GM19438 (cell line): ENCODE results near the gene LPCAT4.

Experiments
- ATAC-seq: cut with Tn5 transposase; IDR thresholded peaks from one replicate; pipeline ENCODE4 v1.9.1; 2021; ENCODE audit warnings: low read depth; ENCODE audit not compliant: unreplicated experiment

The LPCAT4 gene

GRCh38 chr15:34339946-34340345 lies 27.1 kb downstream of the LPCAT4 start:
- ATAC-seq, result no peak

- ATAC-seq, result no peak
Measured at GRCh38 chr15:34338347-34338746, 28.6 kb downstream of the LPCAT4 start.

DNA sequence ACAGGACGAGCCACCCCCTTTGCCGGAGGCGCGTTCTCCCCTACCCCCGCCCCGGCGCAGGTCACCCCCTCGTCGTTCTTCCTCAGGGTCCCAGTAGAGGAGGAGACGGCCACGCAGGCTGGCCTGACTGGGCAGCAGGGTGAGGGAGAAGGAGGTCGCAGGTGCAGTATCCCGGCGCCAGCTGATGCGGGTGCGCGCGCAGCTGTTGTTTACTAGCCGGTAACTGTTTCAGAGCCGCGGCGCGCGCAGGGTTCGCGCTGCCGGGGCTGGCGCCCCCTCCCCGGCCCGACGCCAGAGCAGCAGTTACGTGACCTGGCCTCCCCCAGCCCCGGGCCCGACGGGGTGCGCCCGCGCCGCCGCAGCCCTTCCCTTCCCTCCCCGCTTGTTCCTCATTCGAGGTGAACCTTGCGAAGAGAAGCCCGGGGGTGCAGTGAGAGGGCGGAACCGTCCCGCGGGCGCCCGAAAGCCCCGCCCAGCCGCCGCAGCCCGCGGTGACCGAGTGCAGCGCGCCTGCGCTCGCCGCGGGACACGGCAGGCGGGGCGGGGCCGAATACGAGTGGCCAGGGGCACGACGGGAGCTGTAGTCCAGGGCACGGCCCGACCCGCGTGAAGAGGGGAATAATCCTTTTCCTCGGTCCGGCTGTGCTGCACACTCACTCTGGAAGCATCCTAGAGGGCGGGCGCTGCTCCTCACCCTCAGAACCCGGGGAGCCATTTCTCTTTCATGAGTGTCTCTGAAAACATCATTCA lies 29.3 kb downstream of the LPCAT4 start, which contains the start of gene SLC12A6:
SLC12A6 (minus strand) TSS at position 225 of the 750 bp plus-strand sequence. CDS start 1,101 bp downstream, outside the sequence.
- peak; percentile 56 for ATAC-seq

- peak; percentile 16 for ATAC-seq
Measured at GRCh38 chr15:34336991-34337556, 29.9 kb downstream of the LPCAT4 start.

DNA sequence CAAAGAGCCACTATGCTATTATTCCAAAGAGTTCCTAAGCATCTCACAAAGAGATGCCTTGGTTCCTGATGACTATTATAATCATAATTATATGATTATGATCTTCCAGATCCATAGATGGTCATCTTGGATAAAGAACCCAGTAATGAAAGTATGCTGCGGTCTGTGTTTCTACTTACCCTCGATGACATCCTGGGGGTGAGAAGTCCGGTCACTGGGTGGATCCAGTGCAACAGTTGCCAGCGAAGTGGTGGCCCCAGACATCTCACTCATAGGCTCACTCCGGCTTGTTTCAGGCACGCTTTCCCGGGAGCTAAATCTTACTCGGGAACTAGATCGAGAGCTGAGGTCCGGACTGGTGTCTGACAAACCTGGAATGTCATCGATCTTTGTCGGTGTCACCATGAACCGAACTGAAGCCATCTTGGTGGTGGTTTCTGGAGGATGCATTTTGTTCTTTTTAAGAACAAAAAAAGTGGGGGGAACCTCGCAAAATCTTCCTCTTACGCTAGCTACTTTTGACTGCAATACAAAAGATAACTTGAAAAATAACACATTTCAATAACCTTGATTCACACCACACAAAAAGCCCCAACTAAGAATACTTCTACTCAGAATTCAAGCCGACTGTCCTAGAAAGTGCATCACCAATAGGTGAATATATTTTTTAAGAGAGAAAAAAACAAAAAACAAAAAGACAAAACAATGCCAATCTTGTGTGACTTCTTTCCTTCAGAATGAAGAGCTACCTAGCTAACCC lies 30.6 kb downstream of the LPCAT4 start:
- no peak for ATAC-seq

DNA sequence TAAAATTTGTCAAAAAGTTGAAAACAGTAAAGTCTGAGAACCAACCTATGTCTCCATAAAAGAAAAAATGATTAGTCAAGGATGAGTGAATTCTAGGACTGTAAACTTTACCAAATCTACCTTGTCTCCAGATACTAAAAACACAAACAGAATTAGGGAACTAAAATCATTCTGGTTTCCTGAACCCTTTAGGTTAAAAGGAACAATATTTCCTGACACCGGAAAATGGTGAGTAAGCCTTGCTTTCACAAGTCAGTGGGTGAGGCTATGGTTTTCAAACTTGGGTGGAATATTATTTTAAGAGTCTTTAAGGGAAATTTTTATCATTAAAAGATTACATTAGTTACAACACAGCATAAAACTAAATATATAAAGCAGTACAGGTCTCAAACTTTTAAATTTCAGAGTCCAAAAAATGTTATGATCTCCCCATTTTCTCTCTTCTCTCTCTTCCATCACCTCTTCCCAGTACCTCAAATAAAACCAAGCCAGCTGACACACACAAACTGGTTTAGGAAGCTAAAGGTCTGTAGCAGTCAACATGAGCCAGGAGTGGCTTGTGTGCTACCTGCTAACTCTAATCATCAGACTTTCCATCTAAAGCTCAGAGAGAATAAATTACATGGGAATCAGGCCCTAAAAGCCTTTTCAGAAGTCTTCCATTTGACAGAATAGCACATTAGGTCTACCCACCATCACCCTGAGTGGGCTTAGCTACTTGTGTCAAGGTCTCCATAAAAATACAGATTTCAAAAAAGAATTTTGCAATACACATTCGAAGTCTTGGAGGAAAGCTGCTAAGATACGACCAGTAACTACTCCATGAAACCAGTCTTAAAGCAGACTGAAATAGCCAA lies 31.6 kb downstream of the LPCAT4 start:
- no peak for ATAC-seq

- ATAC-seq, result no peak
Measured at GRCh38 chr15:34334672-34335071, 32.3 kb downstream of the LPCAT4 start.

DNA sequence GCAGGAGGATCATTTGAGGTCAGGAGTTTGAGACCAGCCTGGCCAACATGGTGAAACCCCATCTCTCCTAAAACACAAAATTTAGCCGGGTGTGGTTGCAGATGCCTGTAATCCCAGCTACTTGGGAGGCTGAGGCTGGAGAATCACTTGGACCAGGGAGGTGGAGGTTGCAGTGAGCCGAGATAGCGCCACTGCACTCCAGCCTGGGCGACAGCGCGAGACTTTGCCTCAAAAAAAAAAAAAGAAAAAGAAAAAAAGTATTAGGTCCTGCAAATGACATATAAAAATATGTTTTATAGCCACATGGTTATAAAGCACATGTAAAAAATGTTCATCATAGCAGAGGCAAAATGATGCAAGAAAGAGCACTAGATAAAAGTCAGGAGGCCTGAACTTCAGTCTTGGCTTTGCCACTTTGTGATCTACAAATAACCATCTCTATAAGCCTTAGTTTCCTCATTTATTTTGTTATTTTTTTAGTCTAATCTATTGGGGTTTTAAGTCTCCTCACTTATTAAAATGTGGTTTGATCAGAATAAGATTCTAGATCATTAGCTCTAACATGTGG lies 34.4 kb downstream of the LPCAT4 start:
- ATAC-seq, result no peak

DNA sequence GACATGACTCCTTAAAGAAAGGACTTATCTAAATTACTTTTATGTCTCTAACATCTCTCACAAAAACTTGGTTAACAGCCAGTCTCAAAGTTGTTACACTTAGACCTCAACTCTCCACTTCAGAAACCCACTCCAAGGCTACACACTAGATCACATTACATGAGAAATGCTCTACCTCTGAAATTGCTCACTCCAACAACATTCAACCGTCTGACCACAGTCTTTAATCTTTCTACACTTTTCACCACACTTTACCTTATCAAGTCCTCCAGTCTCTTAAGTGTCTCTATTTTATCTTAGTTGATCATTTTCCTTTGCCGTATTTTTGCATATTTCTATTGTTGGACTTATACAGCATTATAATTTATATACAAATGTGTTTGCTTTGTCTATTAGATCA lies 35.2 kb downstream of the LPCAT4 start:
- ATAC-seq, result no peak

- ATAC-seq, result no peak
Measured at GRCh38 chr15:34330279-34330678, 36.7 kb downstream of the LPCAT4 start.

- no peak for ATAC-seq
Measured at GRCh38 chr15:34329006-34329405, 38.0 kb downstream of the LPCAT4 start.

DNA sequence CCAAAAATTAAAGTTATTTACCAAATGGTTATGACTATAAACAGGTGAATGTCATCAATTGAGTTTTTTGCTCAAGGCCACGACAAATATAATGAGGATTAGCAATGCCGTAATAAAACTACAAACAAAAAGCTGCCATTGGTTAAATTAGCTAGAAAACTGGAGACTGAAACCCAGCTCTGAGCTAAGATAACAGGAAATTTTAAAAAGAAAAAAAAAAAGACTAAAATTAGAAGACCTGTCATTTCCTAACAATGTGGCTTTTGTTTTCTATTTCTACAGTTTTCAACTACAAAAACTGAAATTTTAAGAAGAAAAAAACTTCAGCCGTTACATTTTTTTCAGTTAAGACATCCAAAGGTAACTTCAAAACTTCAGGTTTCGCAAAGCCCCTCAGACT lies 39.1 kb downstream of the LPCAT4 start:
- ATAC-seq, result no peak

GRCh38 chr15:34325368-34325767 lies 41.6 kb downstream of the LPCAT4 start:
- ATAC-seq, result no peak

GRCh38 chr15:34324933-34325332 lies 42.1 kb downstream of the LPCAT4 start:
- ATAC-seq, result no peak

DNA sequence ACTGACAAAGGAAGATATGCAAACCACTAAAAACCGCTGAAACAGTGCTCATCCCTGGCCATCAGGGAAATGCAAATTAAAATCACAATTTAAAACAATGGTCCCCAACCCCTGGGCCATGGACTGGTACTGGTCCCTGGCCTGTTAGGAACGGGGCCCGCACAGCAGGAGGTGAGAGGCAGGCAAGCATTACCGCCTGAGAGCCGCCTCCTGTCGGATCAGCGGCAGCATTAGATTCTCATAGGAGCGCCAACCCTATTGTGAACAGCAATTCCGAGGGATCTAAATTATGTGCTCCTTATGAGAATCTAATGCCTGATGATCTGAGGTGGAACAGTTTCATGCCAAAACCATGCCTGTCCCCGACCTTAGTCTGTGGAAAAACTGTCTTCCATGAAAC lies 43.8 kb downstream of the LPCAT4 start:
- no peak for ATAC-seq

DNA sequence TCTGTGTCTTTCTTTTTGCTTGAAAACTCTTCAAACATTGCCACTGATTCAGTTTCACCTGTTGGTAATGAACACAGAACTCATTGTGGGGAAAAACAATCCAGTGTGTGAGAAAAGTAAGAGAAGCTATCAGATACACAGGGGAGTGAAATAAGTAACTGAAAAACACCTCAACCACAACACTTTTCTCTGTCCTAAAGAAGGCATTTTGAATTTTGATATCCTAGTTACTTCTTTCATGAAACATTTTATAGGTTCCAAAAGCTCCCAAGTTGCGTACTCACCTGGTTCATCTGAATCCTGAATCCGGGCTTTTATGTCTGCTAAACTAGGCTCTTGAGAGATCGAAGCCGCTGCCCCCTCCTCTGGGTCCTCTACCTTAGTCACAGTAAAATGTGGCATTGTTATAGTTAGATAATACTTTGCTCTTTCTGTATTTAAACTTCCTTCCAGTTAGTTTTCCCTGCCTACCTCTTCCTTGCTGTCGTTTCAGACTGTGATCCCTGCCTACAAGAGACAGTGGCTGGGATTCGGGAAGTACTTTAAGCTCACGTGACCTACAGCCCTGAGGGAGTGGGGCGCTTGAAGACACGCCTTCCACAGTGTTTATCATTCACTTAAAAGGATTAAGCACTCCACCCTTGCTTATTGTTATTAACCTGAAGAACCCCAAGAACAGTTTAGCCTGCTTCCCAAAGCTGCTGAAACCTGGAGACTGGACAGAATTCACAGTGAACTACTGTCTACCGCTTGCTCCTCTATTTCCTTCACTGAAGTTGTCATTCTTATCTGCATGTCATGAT lies 48.5 kb downstream of the LPCAT4 start:
- ATAC-seq, result peak; percentile 84

DNA sequence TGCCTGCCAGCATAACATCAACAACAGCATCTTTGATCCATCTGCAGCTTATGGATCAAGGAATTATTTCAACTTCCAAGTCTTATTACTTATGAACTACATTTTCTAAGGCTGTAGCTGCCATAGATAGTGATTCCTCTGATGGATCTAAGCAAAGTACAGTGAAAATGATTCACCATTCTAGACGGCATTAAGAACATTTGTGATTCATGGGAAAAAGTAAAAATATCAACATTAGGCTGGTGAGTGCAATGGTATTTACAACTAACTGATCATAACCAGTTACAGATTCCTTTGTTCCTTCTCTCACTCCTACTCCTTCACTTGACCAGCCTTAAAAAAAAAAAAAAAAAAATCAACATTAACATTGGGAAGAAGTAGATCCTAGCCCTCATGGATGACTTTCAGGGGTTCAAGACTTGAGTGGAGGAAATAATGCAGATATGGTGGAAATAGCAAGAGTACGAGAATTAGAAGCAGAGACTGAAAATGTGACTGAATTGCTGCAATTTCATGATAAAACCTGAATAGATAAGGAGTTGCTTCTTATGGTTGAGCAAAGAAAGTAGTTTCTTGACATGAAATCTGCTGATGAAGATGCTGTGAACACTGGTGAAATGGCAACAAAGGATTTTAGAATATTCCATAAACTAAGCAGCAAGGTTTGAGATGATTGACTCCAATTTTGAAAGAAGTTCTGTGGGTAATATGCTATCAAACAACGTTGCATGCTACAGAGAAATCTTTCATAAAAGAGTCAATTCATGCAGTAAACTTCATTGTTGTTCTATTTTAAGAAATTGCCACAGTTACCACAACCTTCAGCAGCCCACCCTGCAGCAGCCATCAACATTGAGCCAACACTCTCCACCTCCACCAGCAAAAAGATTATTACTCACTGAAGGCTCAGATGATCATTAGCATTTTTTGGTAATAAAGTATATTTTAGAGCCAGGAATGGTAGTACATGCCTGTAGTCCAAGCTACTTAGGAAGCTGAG lies 52.2 kb downstream of the LPCAT4 start:
- ATAC-seq, result no peak

DNA sequence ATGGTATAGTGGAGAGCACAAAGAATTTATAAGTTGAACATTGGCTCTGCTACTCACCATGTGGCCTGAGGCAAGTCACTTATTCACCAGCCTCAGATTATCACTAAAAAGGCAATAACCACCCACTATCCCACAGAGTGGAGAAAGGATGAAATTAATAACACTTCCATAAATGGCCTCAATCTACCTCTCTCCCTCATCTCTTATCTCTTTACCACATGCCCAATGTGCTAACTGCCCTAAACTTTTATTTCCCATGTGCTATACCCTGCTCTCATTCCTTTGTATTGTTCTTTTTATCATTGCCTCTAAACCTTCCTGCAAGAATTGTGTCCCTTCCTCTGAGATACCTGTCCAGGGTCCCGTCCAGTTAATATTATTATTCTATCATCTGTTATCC lies 55.4 kb downstream of the LPCAT4 start:
- no peak for ATAC-seq
